K562 (cell line): ENCODE results near the gene PYY. TPM values are rescaled to one million over a fixed set of nuclear protein-coding genes. Genes with fewer than 3 reads are reported as not detected.

Experiments used
- ARHGAP35 ChIP-seq: fragments of 450-650 bp; IDR thresholded peaks from 2 replicates; pipeline ENCODE4 v1.6.1; 2018; ENCODE audit not compliant: partially characterized antibody
- ARNT ChIP-seq, 2 experiments: fragments of 450-650 bp; IDR thresholded peaks; 2 replicates each; pipeline ENCODE4 v1.6.1; 2016; ENCODE audit warnings: mild to moderate bottlenecking in 1 of 2
- ASH1L ChIP-seq: fragments of 450-650 bp; IDR thresholded peaks from 2 replicates; pipeline ENCODE4 v1.6.1; 2018; ENCODE audit warnings: borderline replicate concordance, mild to moderate bottlenecking, low read depth; ENCODE audit not compliant: partially characterized antibody
- GTF2F1 ChIP-seq: IDR thresholded peaks from 2 replicates; pipeline ENCODE4 v1.6.1; 2011; ENCODE audit warnings: low read depth, low read length, improper control_type of control experiment
- HCFC1 ChIP-seq: IDR thresholded peaks from 2 replicates; pipeline ENCODE4 v1.6.1; 2012; ENCODE audit warnings: low read depth, low read length, improper control_type of control experiment
- JUN ChIP-seq, 2 experiments: sonication (generic) in 1 of 2; formaldehyde crosslinking in 1 of 2; IDR thresholded peaks; 2 replicates each; pipeline versions ENCODE4 v1.6.1 to v1.8.0; 2012 to 2022; ENCODE audit warnings: borderline replicate concordance in 2 of 2, mild to moderate bottlenecking in 2 of 2, improper control_type of control experiment in 1 of 2, low read depth in 1 of 2, low read length in 1 of 2, missing genetic modification reagents in 1 of 2
- KAT7 ChIP-seq: sonication (generic); formaldehyde crosslinking; IDR thresholded peaks from 2 replicates; pipeline ENCODE4 v1.8.0; 2022; ENCODE audit warnings: missing genetic modification reagents, mild to moderate bottlenecking, borderline replicate concordance
- MAFK ChIP-seq: IDR thresholded peaks from 2 replicates; pipeline ENCODE4 v1.6.1; 2011; ENCODE audit warnings: low read length, improper control_type of control experiment
- MCM5 ChIP-seq: fragments of 450-650 bp; IDR thresholded peaks from 2 replicates; pipeline ENCODE4 v1.6.1; 2016; ENCODE audit warnings: low read depth
- NFIC ChIP-seq: fragments of 450-650 bp; IDR thresholded peaks from 2 replicates; pipeline ENCODE4 v1.6.1; 2017; ENCODE audit warnings: mild to moderate bottlenecking, inconsistent platforms
- NKRF ChIP-seq: fragments of 450-650 bp; IDR thresholded peaks from 2 replicates; pipeline ENCODE4 v1.6.1; 2016; ENCODE audit warnings: borderline replicate concordance
- PHF21A ChIP-seq: fragments of 450-650 bp; IDR thresholded peaks from 2 replicates; pipeline ENCODE4 v1.6.1; 2017; ENCODE audit warnings: low read depth, borderline replicate concordance
- PPARD ChIP-seq: fragments of 250-450 bp; sonication (Bioruptor Pico); IDR thresholded peaks from 2 replicates; pipeline ENCODE4 v1.8.0; 2022; ENCODE audit warnings: inconsistent platforms, mild to moderate bottlenecking, moderate library complexity
- RCOR1 ChIP-seq, 2 experiments: IDR thresholded peaks; 2 replicates each; pipeline ENCODE4 v1.6.1; 2012; ENCODE audit warnings: low read depth in 2 of 2, low read length in 2 of 2, borderline replicate concordance in 1 of 2, improper control_type of control experiment in 1 of 2
- SMARCA4 ChIP-seq: fragments of 450-650 bp; IDR thresholded peaks from 2 replicates; pipeline ENCODE4 v1.6.1; 2016
- SOX6 ChIP-seq: fragments of 450-650 bp; IDR thresholded peaks from 2 replicates; pipeline ENCODE4 v1.6.1; 2014; ENCODE audit warnings: mild to moderate bottlenecking
- STAT5A ChIP-seq: IDR thresholded peaks from 2 replicates; pipeline ENCODE4 v1.6.1; 2012; ENCODE audit warnings: low read length, inconsistent platforms, borderline replicate concordance
- TAF7 ChIP-seq: fragments of 450-650 bp; IDR thresholded peaks from 2 replicates; pipeline ENCODE4 v1.6.1; 2016; ENCODE audit warnings: missing genetic modification characterization, missing compliant biosample characterization
- TEAD1 ChIP-seq, 2 experiments: fragments of 450-650 bp in 1 of 2; sonication (generic) in 1 of 2; formaldehyde crosslinking; IDR thresholded peaks; 2 replicates each; pipeline versions ENCODE4 v1.4.0 to v1.8.0; 2020 to 2022; ENCODE audit warnings: mild to moderate bottlenecking in 2 of 2, missing genetic modification reagents in 1 of 2
- USF1 ChIP-seq: sonication (generic); formaldehyde crosslinking; IDR thresholded peaks from 2 replicates; pipeline ENCODE4 v1.9.0; 2022; ENCODE audit warnings: mild to moderate bottlenecking, missing genetic modification reagents
- ZFPM2 ChIP-seq: fragments of 250-450 bp; sonication (Bioruptor Pico); IDR thresholded peaks from 2 replicates; pipeline ENCODE4 v1.5.1; 2022; ENCODE audit warnings: mild to moderate bottlenecking
- ZNF23 ChIP-seq: fragments of 250-450 bp; sonication (Bioruptor Pico); IDR thresholded peaks from 2 replicates; pipeline ENCODE4 v1.4.0; 2020; ENCODE audit warnings: mild to moderate bottlenecking
- ZNF354B ChIP-seq: fragments of 250-450 bp; sonication (Bioruptor Pico); IDR thresholded peaks from 2 replicates; pipeline ENCODE4 v1.4.0; 2020
- ZNF696 ChIP-seq: fragments of 250-450 bp; sonication (Bioruptor Pico); conservative IDR thresholded peaks from 2 replicates; pipeline ENCODE4 v1.4.0; 2020; ENCODE audit warnings: mild to moderate bottlenecking, moderate library complexity
- ZNF76 ChIP-seq: fragments of 250-450 bp; sonication (Bioruptor Pico); IDR thresholded peaks from 2 replicates; pipeline ENCODE4 v1.4.0; 2020; ENCODE audit warnings: mild to moderate bottlenecking, moderate library complexity, borderline replicate concordance
- polyA plus RNA-seq, 8 experiments: library from polyadenylated mRNA; depleted of rRNA in 4 of 8; stranded (reverse) in 5 of 8; unstranded in 3 of 8; fragments of >200 nt; fragmentation: Nextera tagmentation in 2 of 8; fragmentation: Illumina TruSeq in 1 of 8; extraction: Ambion mirVana in 2 of 8; extraction: Trizol in 1 of 8; gene quantifications; 2 replicates each; pipeline versions ENCODE4 v1.2.1 to v1.2.3, GENCODE V29; 2011 to 2014; ENCODE audit warnings: inconsistent platforms in 1 of 8, missing spikeins in 1 of 8
- total RNA-seq, 7 experiments: library from RNA; depleted of rRNA in 6 of 7; stranded (reverse); fragments of >200 nt in 6 of 7; fragmentation: Illumina TruSeq in 2 of 7; extraction: Trizol in 2 of 7; gene quantifications; 2 replicates each; pipeline versions ENCODE4 v1.2.1 to v1.2.3, GENCODE V29; 2011 to 2021; ENCODE audit warnings: low replicate concordance in 1 of 7
- TF ChIP-seq, protein P1 (sequence below): sonication (generic); formaldehyde crosslinking; IDR thresholded peaks from 2 replicates; pipeline ENCODE4 v1.8.1; 2023; ENCODE audit warnings: mild to moderate bottlenecking, missing genetic modification reagents

The PYY gene
- total and polyA plus RNA-seq, 9 of the 15 experiments (the other 6 are each of a cell fraction or from before 2014, with no cell fraction given) = not detected

DNA sequence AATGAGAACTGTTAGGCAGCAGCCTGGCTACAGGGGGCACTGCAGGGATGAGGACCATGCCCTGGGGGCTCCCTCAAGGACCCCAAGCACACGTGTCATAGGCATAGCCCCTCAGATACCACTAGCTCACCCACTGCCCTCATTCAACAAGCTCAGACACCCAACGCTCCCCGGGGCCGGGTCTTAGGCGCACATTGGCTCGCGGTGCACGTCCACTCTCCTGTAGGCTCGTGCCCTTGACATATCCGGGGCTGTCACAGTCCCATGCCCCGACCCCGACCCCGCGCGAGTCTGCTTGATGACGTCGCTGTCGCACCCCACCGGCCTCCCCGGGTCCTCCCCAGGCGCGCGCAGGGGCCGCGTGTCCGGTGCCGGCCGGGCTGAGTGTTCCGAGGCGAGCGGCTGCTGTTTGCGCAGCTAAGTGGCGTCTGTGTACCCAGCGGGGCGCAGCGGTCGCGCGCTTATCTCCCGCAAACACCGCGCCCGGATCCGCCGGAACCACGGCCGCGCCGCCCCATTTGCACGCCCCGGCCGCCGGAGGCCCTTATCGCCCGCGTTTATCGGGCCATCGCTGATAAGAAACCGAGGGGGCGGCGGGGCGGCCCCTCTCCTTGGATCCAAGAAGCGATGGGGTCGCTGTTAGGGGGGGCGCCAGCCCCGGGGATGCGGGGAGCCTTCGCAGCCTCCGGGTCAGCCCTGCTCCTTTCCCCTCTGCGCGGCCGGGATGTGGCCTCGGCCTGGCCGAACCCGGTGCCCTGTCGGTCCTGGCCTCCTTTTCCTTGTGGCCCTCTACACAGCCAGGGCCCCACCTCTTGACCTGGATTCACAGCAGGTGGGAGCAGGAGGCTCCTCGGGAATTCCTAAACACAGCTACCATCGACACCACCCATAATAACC is 30.0 kb upstream of the PYY start (continued):
- TF ChIP-seq, protein P1, sequence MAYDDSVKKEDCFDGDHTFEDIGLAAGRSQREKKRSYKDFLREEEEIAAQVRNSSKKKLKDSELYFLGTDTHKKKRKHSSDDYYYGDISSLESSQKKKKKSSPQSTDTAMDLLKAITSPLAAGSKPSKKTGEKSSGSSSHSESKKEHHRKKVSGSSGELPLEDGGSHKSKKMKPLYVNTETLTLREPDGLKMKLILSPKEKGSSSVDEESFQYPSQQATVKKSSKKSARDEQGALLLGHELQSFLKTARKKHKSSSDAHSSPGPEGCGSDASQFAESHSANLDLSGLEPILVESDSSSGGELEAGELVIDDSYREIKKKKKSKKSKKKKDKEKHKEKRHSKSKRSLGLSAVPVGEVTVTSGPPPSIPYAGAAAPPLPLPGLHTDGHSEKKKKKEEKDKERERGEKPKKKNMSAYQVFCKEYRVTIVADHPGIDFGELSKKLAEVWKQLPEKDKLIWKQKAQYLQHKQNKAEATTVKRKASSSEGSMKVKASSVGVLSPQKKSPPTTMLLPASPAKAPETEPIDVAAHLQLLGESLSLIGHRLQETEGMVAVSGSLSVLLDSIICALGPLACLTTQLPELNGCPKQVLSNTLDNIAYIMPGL (CRISPR knock-in tag) = no peak
- TF ChIP-seq TAF7 (tag) = no peak
- TF ChIP-seq PPARD (CRISPR knock-in tag) = no peak
- no peak for TF ChIP-seq ASH1L
- 0 out of 4 replicates have a peak, but pooled peaks of 1 of the 2 experiments have one; percentile 19 for TF ChIP-seq RCOR1 (IDR thresholded peaks at IDR 0.05; ENCODE audit: borderline replicate concordance in 1 of 2, low read depth in 2 of 2, low read length in 2 of 2)
- TF ChIP-seq HCFC1 = peak; percentile 35; the same call in 1 of the 2 replicates
- no peak for TF ChIP-seq MCM5
- TF ChIP-seq NFIC = peak; percentile 50; the same call in 1 of the 2 replicates
- no peak for TF ChIP-seq ARNT (IDR thresholded peaks at IDR 0.05)
- peak; percentile 59; the same call in 1 of the 2 replicates for TF ChIP-seq NKRF
- TF ChIP-seq SOX6 = peak; percentile 51; the same call in 1 of the 2 replicates
- TF ChIP-seq KAT7 (CRISPR knock-in tag) = no peak
- peak; percentile 86 for TF ChIP-seq SMARCA4
- TF ChIP-seq ZNF696 (CRISPR knock-in tag) = no peak
- TF ChIP-seq ZNF23 (CRISPR knock-in tag) = no peak
- TF ChIP-seq ZNF354B (CRISPR knock-in tag) = no peak
- no peak for TF ChIP-seq TEAD1 (CRISPR knock-in tag; IDR thresholded peaks at IDR 0.05)
- no peak for TF ChIP-seq ZNF76
- no peak for TF ChIP-seq MAFK
- no peak for TF ChIP-seq JUN (IDR thresholded peaks at IDR 0.05; ENCODE audit: borderline replicate concordance, low read depth, low read length)
- TF ChIP-seq JUN (CRISPR knock-in tag; IDR thresholded peaks at IDR 0.05; ENCODE audit: borderline replicate concordance) = no peak
- TF ChIP-seq ZFPM2 (CRISPR knock-in tag) = peak; percentile 12; the same call in 1 of the 2 replicates
- no peak for TF ChIP-seq GTF2F1
- no peak for TF ChIP-seq ARHGAP35
- TF ChIP-seq STAT5A = no peak
- TF ChIP-seq PHF21A = peak; percentile 51; the same call in 1 of the 2 replicates
- TF ChIP-seq USF1 (CRISPR knock-in tag) = no peak
